NCI-H69 (cell line): ENCODE data around the gene CHRM2.

Experiments used
- DNase-seq: peaks from one replicate; lab custom pipeline; 2025; lab: John Stamatoyannopoulos, UW

Gene CHRM2

GRCh38 chr7:136958016-136958415 lies 89.6 kb downstream of the CHRM2 start:
- DNase-seq, result no peak

- DNase-seq, result no peak
These were observed 95.9 kb downstream of the CHRM2 start for GRCh38 chr7:136964347-136964746.

DNA sequence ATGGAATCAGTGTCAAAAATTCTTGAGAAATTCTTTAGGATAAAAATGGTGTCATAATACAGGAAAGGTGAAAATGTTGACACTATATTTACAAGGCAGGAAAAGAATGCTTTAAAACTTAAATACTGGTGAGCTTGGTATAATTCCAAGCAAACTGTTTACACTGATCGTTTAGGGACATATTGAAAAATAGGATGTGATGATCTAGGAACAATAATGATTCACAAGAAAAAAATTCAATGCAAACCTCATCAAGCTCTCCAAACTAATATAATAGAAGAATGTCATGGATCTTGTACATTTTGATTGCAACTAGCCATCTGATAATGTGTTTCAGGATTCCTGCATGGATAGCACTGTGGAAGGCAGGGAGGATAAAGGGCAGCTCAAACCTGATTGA lies 98.4 kb downstream of the CHRM2 start:
- no peak for DNase-seq

GRCh38 chr7:136969761-136970160 lies 101.3 kb downstream of the CHRM2 start:
- DNase-seq, result no peak

- DNase-seq, result no peak
These were observed 103.3 kb downstream of the CHRM2 start for GRCh38 chr7:136971776-136972175.

DNA sequence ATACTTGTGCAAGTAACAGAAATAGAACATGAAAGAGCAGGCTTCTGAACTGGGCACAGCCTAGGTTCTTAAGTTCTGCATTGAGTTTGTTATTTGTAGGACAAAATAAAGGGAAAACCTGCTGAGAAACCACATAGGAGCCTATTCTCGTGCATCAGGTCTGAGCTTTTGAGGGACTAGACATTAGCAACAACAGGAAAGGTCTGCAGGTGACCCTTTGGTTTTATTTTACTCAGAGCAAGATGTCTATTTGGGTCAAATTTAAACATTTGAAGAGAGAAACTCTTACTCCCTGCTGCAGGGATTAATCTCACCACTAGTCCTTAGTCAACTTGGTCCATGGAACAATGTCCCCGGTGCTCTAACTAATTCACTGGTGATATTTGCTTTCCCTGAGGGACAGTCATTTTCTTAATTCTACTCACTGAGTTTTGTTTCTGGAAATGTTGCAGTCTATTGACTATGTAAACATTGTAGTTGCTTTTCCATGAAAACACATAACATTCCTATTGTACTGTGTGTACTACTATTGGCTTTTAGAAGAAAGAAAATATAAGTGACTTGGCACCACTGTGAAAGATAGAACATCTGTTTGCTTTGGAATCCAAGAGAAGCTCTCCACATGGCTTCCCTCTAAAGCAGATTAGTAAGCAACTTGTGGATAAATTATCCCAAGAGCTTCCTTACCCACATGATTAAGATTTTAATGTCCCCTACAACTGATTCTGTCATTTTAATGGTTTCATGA lies 108.2 kb downstream of the CHRM2 start:
- DNase-seq, result peak; percentile 73

- DNase-seq, result no peak
These were observed 124.9 kb downstream of the CHRM2 start for GRCh38 chr7:136993377-136993776.

DNA sequence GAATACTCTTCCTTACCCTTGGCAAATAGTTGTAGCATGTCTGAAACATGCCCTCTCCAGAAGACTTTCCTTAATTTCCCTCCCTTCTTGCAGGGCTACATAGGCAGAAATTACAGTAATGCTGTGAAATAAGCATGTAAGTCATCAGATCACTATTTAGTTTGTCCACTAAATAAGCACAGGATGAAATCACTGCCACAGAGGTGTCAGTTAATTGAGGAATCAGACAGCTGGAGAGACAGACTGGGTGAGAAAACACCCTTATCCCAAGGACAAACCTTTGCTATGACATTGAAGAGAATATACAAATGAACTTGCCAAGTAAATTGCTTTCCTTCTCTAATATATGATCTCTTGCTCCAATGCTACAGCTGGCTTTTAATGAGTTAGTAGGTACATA lies 129.3 kb downstream of the CHRM2 start:
- peak; percentile 17 for DNase-seq

DNA sequence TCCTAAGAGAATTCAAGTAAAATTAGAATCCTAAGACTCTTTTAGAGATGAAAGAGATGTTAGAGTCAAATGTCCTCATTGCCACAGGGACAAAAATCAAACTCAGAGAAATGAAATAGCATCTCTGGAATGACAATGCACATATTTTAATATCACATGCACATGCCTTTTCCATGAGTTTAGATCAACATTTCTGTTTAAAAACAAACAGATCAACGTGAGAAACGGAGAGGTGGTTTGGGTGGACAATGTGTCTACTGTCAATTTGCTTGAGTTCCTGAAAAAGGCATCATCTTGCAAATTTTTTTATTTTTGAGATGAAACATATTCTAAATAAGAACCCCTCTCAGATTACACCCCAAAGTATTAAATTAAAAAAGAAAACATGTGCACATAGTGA lies 130.0 kb downstream of the CHRM2 start:
- no peak for DNase-seq

- peak; percentile 37 for DNase-seq
These were observed 132.2 kb downstream of the CHRM2 start for GRCh38 chr7:137000621-137001020.

- DNase-seq, result peak; percentile 79
These were observed 132.6 kb downstream of the CHRM2 start for GRCh38 chr7:137001041-137001440.

- no peak for DNase-seq
These were observed 133.0 kb downstream of the CHRM2 start for GRCh38 chr7:137001478-137001877.

DNA sequence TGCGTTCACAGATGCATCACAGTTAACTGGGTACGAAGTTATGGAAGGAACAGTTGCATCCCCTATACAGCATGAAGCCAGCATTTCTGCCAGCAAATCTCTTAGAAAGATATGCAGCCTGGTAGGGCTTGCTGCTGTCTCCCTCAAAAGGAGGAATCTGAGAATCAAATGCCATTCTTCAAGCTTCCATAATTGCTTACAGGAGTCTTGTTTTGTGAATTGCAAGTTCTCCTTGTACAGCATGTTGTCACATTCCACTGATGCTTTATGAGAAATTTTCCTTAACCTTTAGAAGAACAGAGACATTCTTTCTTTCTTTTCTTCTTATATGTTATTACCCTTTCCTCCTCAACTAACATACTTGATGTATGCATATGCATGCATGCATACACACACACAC lies 134.6 kb downstream of the CHRM2 start:
- no peak for DNase-seq

DNA sequence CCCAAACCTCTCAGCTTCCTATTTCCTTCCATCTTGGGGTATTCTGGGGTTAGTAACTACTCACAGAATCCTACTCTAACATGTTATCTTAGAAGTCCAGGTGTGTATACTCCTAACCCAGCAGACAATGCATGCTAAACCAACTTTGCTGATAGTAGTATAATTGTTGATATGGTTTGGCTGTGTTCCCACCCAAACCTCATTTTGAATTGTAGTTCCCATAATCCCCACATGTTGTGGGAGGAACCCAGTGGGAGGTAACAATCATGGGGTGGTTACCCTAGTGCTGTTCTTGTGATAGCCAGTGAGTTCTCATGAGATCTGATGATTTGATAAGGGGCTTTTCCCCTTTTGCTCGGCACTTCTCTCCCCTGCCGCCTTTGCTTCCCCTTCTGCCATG lies 135.1 kb downstream of the CHRM2 start:
- DNase-seq, result no peak

DNA sequence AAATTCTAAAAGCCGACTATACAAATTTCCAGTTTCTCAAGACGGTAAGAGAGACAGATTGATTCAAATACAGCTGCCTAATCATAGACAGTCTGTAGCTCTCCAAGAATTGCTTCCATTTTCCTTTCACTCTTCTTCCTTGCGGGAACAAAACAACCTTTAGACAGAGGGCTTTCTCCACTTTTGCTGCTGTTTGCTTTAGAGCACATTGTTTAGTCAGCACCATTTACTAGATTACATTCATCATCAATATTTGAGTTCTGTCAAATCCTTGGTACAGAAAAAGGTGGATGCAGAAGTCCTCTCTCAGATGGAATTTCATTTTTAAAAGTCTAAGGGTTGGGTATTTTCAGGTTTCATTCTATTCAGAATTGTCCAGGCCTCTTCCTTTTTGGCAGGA lies 137.4 kb downstream of the CHRM2 start:
- peak; percentile 43 for DNase-seq

DNA sequence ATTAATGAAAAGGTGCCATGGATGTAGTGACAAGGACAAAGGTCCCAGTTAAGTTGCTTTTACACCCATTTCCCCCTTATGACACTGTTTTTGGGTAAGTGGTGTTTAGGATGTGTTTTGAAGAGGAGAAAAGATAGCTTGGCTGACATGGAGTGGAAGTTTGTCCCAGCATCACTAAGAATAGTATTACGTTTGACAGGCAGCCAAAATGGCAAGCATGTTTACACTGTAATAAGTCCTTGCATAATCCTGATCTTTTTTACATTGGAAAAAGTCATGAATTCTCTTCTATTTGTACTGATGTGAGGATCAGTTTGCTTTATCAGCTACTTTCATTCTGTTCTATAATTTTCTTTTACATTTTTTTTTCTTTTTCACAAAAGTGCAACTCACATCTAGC lies 137.8 kb downstream of the CHRM2 start:
- no peak for DNase-seq

DNA sequence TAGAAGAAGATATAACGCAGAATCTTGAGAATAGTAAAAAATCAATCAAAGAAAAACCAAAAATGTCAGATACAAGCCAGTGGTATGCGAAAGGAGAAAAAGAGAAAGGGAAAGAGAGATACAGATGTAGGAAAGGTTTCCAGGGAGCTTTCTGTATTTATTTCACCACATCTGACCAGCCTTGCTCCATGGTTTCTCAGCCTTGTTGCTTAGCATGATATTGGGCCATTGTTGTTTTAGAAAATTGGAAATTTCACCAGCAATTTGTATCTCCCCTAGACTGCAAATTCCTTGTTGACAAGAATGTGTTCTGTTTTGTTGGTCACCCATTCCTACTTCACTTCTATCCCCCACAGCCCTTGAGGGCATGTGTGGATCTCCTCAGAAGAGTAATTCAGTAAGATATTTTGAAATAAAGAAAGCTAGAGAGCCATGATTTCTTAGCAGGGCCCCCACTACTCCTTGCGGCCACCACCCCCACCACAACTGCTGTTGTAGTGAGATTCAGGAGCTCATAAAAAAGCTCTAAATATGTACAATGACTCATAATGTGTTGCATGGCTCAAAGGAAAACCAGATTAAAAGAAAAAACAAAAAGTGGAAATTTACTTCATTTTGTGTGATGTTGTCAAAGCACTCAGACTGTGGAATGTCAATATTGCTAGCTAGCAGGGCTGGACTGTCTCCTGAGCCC lies 138.7 kb downstream of the CHRM2 start:
- DNase-seq, result no peak

GRCh38 chr7:137009404-137009803 lies 141.0 kb downstream of the CHRM2 start:
- no peak for DNase-seq

DNA sequence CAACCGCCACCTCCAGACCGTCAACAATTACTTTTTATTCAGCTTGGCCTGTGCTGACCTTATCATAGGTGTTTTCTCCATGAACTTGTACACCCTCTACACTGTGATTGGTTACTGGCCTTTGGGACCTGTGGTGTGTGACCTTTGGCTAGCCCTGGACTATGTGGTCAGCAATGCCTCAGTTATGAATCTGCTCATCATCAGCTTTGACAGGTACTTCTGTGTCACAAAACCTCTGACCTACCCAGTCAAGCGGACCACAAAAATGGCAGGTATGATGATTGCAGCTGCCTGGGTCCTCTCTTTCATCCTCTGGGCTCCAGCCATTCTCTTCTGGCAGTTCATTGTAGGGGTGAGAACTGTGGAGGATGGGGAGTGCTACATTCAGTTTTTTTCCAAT lies 146.6 kb downstream of the CHRM2 start:
- DNase-seq, result no peak

DNA sequence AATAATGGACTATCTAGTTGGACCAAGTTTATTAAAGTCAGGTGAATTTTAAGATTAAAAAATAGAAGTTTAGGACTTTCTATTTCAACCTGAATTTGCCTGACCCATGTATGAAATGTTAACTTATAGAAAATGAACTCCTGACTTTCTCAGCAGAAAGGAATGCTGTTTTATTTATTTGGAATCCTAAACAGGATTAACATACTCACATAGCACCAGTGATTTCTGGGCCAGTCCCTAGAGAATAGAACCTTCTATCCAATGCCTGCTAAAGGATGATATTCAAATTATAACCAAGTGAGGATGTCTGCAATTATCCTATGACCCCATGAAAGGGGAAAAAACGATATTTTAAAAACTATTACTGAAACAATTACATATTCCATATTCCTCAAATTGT lies 148.8 kb downstream of the CHRM2 start:
- no peak for DNase-seq

DNA sequence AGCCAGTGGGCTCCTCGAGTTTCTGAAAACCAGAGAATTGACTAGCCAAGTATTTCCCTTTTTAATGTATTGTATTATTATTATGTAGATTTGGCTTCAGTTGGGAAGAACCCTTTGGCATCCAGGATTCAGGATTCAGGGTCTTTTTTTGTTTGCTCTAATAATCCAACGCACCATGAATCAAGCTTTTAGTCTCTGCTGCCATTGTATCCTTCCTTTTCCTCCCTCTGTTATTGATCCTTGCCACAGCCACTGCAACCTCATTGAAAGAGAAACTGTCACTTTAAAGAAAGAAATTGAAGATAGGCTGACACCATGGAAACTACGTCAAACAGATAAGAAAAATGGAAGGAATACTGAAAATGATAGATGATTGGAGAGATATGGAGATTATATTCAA lies 150.0 kb downstream of the CHRM2 start:
- no peak for DNase-seq

DNA sequence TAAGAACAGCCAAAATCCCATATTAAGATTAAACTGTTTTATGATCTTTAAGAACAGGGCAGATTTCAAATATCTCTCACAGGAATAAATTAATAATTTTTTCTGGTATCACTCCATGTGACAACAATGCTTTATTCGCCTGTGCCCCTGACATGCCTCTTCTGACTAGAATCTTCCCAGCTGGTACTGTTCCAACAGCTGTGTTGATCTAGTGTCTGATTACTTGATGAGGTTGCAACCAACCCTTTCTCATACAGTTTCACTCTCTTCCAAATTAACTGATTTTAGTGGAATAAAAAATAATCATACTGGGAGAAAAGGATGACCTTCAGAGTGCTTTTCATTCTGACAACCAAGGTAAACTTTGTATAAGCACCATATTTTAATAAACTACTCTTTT lies 151.9 kb downstream of the CHRM2 start:
- peak; percentile 48 for DNase-seq

- no peak for DNase-seq
These were observed 157.2 kb downstream of the CHRM2 start for GRCh38 chr7:137025469-137026175.
